Measurements from ENCODE around the gene ATP8B4.

The ATP8B4 gene

DNA sequence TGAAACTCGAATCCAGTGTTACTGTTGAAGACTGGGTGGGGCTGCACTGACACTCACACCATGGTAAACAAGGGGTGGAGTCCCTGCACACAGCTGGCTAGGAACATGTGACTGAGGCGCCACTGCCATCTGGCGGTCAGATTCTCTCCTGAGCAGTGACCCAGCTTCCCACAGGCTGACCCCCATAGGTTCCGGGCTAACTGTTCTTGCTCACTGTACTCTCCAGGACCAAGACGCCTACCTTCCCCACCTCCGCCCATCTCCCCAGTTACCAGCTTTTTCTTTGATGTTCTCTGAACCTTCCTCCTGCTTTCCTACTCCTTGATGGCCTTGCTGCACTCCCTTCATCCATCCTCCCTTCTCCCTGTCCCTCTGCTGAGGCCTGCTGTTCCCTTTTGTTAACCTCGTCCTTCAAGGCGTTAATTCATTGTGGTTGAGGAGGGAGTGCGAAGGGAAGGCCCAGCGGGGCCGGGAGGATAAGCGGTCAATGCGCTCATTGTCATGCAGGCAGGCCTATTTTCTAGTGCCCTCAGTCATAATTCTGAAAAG, 115.2 kb downstream of the ATP8B4 start:
- Histone ChIP-seq H3K27me3 (ENCODE audit: control insufficient read depth, insufficient read depth, low read length) (no peaks in the 10 kb centered on the region), H3K9me3 (ENCODE audit: control insufficient read depth, insufficient read depth, low read depth, low read length) (peaks cover 6% of the 10 kb centered on the region), H3K4me3 (ENCODE audit: low read depth, low read length) (peak overlapping the region; percentile 34), H3K9ac (ENCODE audit: low read length) (no peak overlapping the region), H3K36me3 (ENCODE audit: control insufficient read depth, insufficient read depth, low read length) (no peaks in the 10 kb centered on the region), H3K27ac (ENCODE audit: low read depth, low read length) (no peak overlapping the region), H3K4me1 (ENCODE audit: control insufficient read depth, insufficient read depth, low read length) (peaks cover 16% of the 10 kb centered on the region)

DNA sequence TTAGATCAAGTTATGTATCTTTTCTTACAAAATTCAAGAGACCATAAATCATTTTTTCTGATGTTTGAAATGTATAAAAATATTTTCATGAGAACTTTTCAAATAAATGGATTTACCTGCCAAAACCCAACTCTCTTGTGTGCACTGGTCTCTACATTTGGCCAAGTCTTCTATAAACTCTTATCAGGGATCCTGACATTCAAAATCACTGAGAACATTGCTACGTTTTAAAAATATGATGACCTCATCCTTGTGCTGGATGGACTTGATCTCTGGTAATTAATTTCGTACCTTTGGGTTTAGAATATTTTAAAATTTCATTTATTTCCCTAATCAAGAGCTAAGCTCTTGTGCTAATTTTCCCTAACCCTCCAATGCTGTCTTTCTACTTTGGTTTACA, 127.4 kb downstream of the ATP8B4 start:
- Histone ChIP-seq H3K27ac (ENCODE audit: low read depth, low read length) (no peak overlapping the region), H3K4me1 (ENCODE audit: control insufficient read depth, insufficient read depth, low read length) (no peaks in the 10 kb centered on the region; the same call in 1 of the 2 replicates), H3K4me3 (ENCODE audit: low read depth, low read length) (no peak overlapping the region), H3K9me3 (ENCODE audit: control insufficient read depth, insufficient read depth, low read depth, low read length) (no peaks in the 10 kb centered on the region), H3K27me3 (ENCODE audit: control insufficient read depth, insufficient read depth, low read length) (no peaks in the 10 kb centered on the region), H3K9ac (ENCODE audit: low read length) (no peak overlapping the region), H3K36me3 (ENCODE audit: control insufficient read depth, insufficient read depth, low read length) (no peaks in the 10 kb centered on the region)

DNA sequence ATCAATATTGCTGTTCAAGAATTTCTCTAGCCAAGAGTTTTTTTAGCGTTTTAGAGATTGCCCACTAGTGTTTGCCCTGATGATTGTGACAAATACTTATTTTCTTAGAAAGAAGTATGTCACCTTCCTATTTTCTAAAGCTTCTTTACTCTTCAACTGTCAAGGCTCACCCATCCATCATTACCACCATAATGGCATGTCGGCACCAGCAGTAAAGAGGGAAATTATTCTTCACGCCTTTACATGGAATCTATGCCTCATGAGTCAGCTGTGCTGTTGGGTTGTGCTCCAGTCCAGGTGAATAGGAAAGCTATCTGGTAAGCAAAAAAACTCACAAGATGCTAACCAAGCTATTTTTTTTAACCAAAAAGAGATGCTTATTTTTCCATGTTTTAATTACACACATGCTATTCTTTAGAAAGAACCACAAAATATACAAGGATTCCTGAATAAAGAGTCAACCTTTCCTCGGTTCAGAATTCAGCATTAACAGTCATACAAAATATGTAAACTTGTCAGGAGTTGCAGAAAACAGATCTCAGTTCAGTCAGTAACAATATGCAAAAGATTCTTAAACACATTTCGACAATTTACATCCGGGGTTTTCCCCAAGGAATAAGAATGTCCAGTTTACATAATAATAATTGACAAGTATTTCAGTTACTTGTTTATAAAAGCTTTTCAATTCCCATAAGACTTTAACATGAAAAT, 128.0 kb downstream of the ATP8B4 start:
- H3K36me3 ChIP-seq (ENCODE audit: control insufficient read depth, insufficient read depth, low read length): no peaks in the 10 kb centered on the region
- no peak overlapping the region for H3K27ac ChIP-seq (ENCODE audit: low read depth, low read length)
- H3K27me3 ChIP-seq (ENCODE audit: control insufficient read depth, insufficient read depth, low read length): no peaks in the 10 kb centered on the region
- no peaks in the 10 kb centered on the region; the same call in 1 of the 2 replicates for H3K4me1 ChIP-seq (ENCODE audit: control insufficient read depth, insufficient read depth, low read length)
- H3K4me3 ChIP-seq (ENCODE audit: low read depth, low read length): no peak overlapping the region
- no peak overlapping the region for H3K9ac ChIP-seq (ENCODE audit: low read length)
- H3K9me3 ChIP-seq (ENCODE audit: control insufficient read depth, insufficient read depth, low read depth, low read length): no peaks in the 10 kb centered on the region

DNA sequence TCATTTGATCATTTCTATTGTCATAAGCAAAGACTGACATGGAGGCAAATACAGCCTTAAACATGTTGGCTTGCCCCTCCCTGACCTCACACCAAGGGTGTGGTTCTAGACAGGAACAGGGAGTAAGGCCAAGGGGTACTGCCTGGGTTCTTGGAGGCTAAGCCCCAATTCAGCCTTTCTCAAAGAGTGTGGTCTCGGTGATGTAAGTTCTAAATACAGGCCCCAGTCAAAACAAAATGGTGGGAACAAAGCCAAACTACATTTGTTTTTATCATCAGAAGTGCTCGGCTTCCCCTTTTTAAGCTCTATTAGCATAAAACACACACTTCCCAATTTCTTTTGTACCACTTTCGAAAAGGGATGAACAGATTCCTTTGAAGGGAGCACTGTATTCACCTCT, 129.5 kb downstream of the ATP8B4 start:
- H3K36me3 ChIP-seq (ENCODE audit: control insufficient read depth, insufficient read depth, low read length): no peaks in the 10 kb centered on the region
- H3K9ac ChIP-seq (ENCODE audit: low read length): no peak overlapping the region
- H3K4me3 ChIP-seq (ENCODE audit: low read depth, low read length): no peak overlapping the region
- no peak overlapping the region for H3K27ac ChIP-seq (ENCODE audit: low read depth, low read length)
- no peaks in the 10 kb centered on the region for H3K27me3 ChIP-seq (ENCODE audit: control insufficient read depth, insufficient read depth, low read length)
- no peaks in the 10 kb centered on the region for H3K9me3 ChIP-seq (ENCODE audit: control insufficient read depth, insufficient read depth, low read depth, low read length)
- no peaks in the 10 kb centered on the region; the same call in 1 of the 2 replicates for H3K4me1 ChIP-seq (ENCODE audit: control insufficient read depth, insufficient read depth, low read length)

DNA sequence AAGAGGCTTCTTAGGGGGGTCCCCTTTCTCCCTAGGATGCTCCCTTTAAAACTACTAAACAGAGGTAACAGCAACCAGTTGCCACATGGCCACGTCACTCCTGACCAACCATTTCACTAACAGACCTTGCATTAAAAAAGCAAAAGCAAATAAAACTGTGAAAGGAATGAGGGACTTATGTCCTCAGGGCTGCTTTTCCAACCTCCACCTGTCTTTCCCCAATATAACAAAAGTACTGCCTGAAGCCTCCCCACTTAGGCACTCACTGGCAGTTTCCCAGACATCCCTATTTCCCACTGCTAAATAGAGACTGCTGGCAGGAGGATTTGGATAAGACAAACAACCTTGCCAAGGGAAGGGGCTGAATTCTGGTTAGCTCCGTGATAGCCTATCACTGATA, 130.3 kb downstream of the ATP8B4 start:
- no peaks in the 10 kb centered on the region for H3K9me3 ChIP-seq (ENCODE audit: control insufficient read depth, insufficient read depth, low read depth, low read length)
- H3K27me3 ChIP-seq (ENCODE audit: control insufficient read depth, insufficient read depth, low read length): no peaks in the 10 kb centered on the region
- no peak overlapping the region for H3K9ac ChIP-seq (ENCODE audit: low read length)
- H3K27ac ChIP-seq (ENCODE audit: low read depth, low read length): no peak overlapping the region
- H3K4me3 ChIP-seq (ENCODE audit: low read depth, low read length): no peak overlapping the region
- H3K4me1 ChIP-seq (ENCODE audit: control insufficient read depth, insufficient read depth, low read length): no peaks in the 10 kb centered on the region; the same call in 1 of the 2 replicates
- no peaks in the 10 kb centered on the region for H3K36me3 ChIP-seq (ENCODE audit: control insufficient read depth, insufficient read depth, low read length)

DNA sequence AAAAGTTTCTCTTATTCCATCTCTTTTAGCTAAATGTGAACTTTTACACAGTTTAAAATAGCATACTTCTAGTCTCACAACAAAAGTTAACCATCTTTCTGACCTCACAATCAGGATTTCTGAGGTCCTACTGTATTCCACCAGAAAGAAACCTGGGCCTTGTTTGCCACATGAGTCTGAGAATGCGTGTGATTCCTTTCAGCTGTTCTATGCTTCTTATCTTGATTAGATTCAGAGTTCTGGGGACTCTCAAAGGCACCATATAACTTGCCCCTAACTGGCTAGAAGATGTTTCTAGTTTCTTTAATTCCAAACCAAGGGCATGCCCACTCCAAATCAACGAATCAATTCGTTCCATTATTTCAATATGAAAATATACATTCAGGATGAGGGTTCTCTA, 131.1 kb downstream of the ATP8B4 start:
- Histone ChIP-seq H3K27ac (ENCODE audit: low read depth, low read length) (no peak overlapping the region), H3K4me1 (ENCODE audit: control insufficient read depth, insufficient read depth, low read length) (no peaks in the 10 kb centered on the region; the same call in 1 of the 2 replicates), H3K9me3 (ENCODE audit: control insufficient read depth, insufficient read depth, low read depth, low read length) (no peaks in the 10 kb centered on the region), H3K4me3 (ENCODE audit: low read depth, low read length) (no peak overlapping the region), H3K9ac (ENCODE audit: low read length) (no peak overlapping the region), H3K36me3 (ENCODE audit: control insufficient read depth, insufficient read depth, low read length) (no peaks in the 10 kb centered on the region), H3K27me3 (ENCODE audit: control insufficient read depth, insufficient read depth, low read length) (no peaks in the 10 kb centered on the region)

DNA sequence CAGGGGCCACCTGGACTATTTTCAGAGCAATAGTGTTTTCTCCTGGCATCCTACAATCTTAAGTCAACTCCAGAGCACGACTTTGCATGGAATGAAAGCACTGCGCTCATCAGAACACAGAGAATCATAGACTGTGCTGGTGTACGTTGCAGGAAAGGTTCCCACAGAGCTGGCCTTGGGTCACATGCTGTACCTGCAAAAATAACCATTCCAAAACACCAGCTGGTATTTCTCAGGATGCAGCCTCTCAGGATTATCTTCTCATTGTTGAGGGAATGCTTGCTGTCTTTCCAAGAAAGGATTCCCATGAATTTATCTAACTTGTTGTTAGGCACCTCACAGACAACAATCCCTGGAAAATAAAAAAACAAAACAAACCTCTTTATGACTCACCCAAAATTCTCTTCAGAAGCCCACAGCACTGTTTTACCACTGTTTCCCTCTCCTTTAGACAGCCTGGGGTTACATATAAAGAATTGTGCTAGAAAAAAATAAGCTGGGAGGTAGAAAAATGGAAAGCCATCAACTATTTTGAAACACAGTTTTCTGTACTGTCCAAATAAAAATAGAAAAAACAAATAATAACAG, 131.7 kb downstream of the ATP8B4 start:
- Histone ChIP-seq H3K4me3 (ENCODE audit: low read depth, low read length) (no peak overlapping the region), H3K27me3 (ENCODE audit: control insufficient read depth, insufficient read depth, low read length) (no peaks in the 10 kb centered on the region), H3K36me3 (ENCODE audit: control insufficient read depth, insufficient read depth, low read length) (no peaks in the 10 kb centered on the region), H3K9me3 (ENCODE audit: control insufficient read depth, insufficient read depth, low read depth, low read length) (no peaks in the 10 kb centered on the region), H3K4me1 (ENCODE audit: control insufficient read depth, insufficient read depth, low read length) (no peaks in the 10 kb centered on the region; the same call in 1 of the 2 replicates), H3K27ac (ENCODE audit: low read depth, low read length) (no peak overlapping the region), H3K9ac (ENCODE audit: low read length) (no peak overlapping the region)

DNA sequence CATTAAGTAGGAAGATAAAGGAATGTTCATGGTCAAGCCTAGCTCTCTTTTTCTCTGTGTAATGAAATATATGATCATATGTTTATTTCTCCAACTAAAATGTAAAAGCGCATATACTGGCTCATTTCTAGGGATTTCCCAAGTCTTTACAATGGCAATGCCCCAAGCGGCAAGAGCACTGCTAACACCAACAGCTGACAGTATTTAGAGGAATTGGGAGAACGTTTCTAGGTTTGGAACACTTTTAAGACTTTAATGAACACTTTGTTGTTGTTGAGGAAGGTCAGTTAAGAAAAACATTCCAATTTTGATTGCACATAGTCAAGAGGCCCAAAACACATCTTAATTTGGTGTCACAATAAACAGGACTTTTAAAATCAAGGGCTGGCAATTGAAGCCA, 132.7 kb downstream of the ATP8B4 start:
- H3K4me3 ChIP-seq (ENCODE audit: low read depth, low read length): no peak overlapping the region
- no peaks in the 10 kb centered on the region for H3K9me3 ChIP-seq (ENCODE audit: control insufficient read depth, insufficient read depth, low read depth, low read length)
- no peaks in the 10 kb centered on the region; the same call in 1 of the 2 replicates for H3K4me1 ChIP-seq (ENCODE audit: control insufficient read depth, insufficient read depth, low read length)
- no peak overlapping the region for H3K9ac ChIP-seq (ENCODE audit: low read length)
- no peaks in the 10 kb centered on the region for H3K36me3 ChIP-seq (ENCODE audit: control insufficient read depth, insufficient read depth, low read length)
- H3K27ac ChIP-seq (ENCODE audit: low read depth, low read length): no peak overlapping the region
- no peaks in the 10 kb centered on the region for H3K27me3 ChIP-seq (ENCODE audit: control insufficient read depth, insufficient read depth, low read length)

DNA sequence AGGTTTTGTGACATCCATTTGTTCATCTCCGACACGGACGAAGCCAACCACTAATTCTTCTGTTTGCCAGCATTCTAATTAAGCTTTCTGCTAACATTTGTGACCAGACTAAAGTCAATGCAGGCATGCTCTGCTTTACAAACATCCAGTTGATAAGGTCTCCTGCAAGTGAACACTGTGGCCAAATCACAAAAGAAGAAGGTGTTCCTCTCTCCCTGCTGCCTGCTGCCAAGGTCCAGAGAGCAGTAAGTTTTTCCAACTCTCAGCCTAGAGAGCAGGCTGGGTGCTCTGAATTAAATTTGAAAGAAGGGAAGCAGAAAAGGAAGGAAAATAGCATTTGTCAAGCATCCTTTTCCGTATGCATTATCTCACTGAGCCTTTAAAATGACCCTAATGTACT, 133.6 kb downstream of the ATP8B4 start:
- Histone ChIP-seq H3K36me3 (ENCODE audit: control insufficient read depth, insufficient read depth, low read length) (no peaks in the 10 kb centered on the region), H3K27ac (ENCODE audit: low read depth, low read length) (no peak overlapping the region), H3K9me3 (ENCODE audit: control insufficient read depth, insufficient read depth, low read depth, low read length) (no peaks in the 10 kb centered on the region), H3K4me1 (ENCODE audit: control insufficient read depth, insufficient read depth, low read length) (no peaks in the 10 kb centered on the region; the same call in 1 of the 2 replicates), H3K4me3 (ENCODE audit: low read depth, low read length) (no peak overlapping the region), H3K9ac (ENCODE audit: low read length) (no peak overlapping the region), H3K27me3 (ENCODE audit: control insufficient read depth, insufficient read depth, low read length) (no peaks in the 10 kb centered on the region)

DNA sequence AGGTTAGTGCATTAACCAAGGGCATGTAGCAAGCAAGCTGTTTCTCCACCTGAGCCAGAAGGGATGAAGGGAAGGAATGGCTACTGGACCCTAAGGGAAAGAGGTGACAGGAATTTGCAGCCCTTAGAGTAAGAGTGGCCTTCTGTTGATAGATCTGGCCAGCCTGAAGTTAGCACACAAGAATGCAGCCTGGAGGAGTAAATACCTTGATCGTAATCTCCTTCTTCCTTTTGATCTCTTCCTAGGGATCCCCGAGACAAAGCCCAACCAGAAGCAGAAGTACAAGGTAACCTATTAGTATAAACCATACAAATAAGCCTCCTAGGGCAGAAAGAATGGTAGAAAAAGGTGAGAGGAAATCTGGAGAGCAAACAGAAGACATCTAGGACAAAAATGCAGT, 134.6 kb downstream of the ATP8B4 start:
- H3K27me3 ChIP-seq (ENCODE audit: control insufficient read depth, insufficient read depth, low read length): no peaks in the 10 kb centered on the region
- no peak overlapping the region for H3K9ac ChIP-seq (ENCODE audit: low read length)
- no peak overlapping the region for H3K27ac ChIP-seq (ENCODE audit: low read depth, low read length)
- H3K9me3 ChIP-seq (ENCODE audit: control insufficient read depth, insufficient read depth, low read depth, low read length): no peaks in the 10 kb centered on the region
- no peaks in the 10 kb centered on the region for H3K36me3 ChIP-seq (ENCODE audit: control insufficient read depth, insufficient read depth, low read length)
- H3K4me3 ChIP-seq (ENCODE audit: low read depth, low read length): no peak overlapping the region
- H3K4me1 ChIP-seq (ENCODE audit: control insufficient read depth, insufficient read depth, low read length): no peaks in the 10 kb centered on the region; the same call in 1 of the 2 replicates

DNA sequence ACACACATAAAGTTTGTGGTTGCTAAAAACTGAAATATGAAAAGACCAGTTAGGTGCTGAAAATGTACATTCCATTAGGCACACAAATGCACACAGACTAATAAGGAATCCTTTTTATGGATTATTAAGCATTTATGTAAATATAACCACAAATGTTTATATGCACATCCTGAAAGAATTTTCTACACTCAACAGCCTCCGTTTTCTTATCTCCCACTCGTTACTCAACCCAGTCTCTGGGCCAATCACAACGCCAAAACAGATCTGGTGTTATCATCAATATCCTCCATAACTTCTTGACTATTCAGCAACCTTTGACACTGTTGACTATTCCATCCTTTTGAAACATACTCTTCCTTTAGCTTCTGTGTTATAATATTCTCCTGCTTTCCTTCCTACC, 136.4 kb downstream of the ATP8B4 start:
- H3K9me3 ChIP-seq (ENCODE audit: control insufficient read depth, insufficient read depth, low read depth, low read length): no peaks in the 10 kb centered on the region
- H3K4me1 ChIP-seq (ENCODE audit: control insufficient read depth, insufficient read depth, low read length): no peaks in the 10 kb centered on the region; the same call in 1 of the 2 replicates
- no peaks in the 10 kb centered on the region for H3K27me3 ChIP-seq (ENCODE audit: control insufficient read depth, insufficient read depth, low read length)
- no peak overlapping the region for H3K4me3 ChIP-seq (ENCODE audit: low read depth, low read length)
- no peak overlapping the region for H3K27ac ChIP-seq (ENCODE audit: low read depth, low read length)
- no peak overlapping the region for H3K9ac ChIP-seq (ENCODE audit: low read length)
- no peaks in the 10 kb centered on the region for H3K36me3 ChIP-seq (ENCODE audit: control insufficient read depth, insufficient read depth, low read length)
